ENCODE results near the gene RNU11.

GRCh38 chr1:28613175-28613574 lies 35.2 kb upstream of the RNU11 start:
- TF ChIP-seq CTCF (IDR thresholded peaks at IDR 0.05) = no peak
- TF ChIP-seq POLR2A (IDR thresholded peaks at IDR 0.05) = no peak

Measured in body of pancreas (tissue), 4 donors.